Esophagus squamous epithelium (tissue), 5 donors: ENCODE data around the gene UBE3B. TPM values are rescaled to one million over a fixed set of nuclear protein-coding genes. Genes with fewer than 3 reads are reported as not detected.
"Not testable (repeated sequence)": the region's sequence is repeated elsewhere in the genome, so short reads cannot be mapped to it uniquely, and the experiment has no call there.

Experiments used
- DNase-seq: peaks from one replicate; lab custom pipeline; 2025; lab: John Stamatoyannopoulos, UW
- H3K27ac ChIP-seq, 4 donors: fragments of 200-600 bp; sonication (generic); one replicate each; pipeline ENCODE4 v1.5.1; 2016 to 2019; ENCODE audit warnings: mild to moderate bottlenecking in 1 of 4
- H3K27me3 ChIP-seq, 4 donors: fragments of 200-600 bp; sonication (generic); 1 replicate in 3 of 4; 2 replicates in 1 of 4; pipeline versions ENCODE4 v1.5.1 to v1.6.0; 2017 to 2021; ENCODE audit warnings: antibody characterized with exemption in 1 of 4
- H3K36me3 ChIP-seq, 3 donors: fragments of 200-600 bp; sonication (generic); one replicate each; pipeline ENCODE4 v1.5.1; 2016 to 2019
- H3K4me1 ChIP-seq, 3 donors: fragments of 200-600 bp; sonication (generic); one replicate each; pipeline ENCODE4 v1.5.1; 2017 to 2019
- H3K4me3 ChIP-seq, 4 donors: fragments of 200-600 bp; sonication (generic); 1 replicate in 3 of 4; 2 replicates in 1 of 4; pipeline ENCODE4 v1.5.1; 2016 to 2019; ENCODE audit warnings: mild to moderate bottlenecking in 2 of 4, moderate library complexity in 1 of 4
- H3K9me3 ChIP-seq, 3 donors: fragments of 200-600 bp; sonication (generic); one replicate each; pipeline ENCODE4 v1.5.1; 2016 to 2019
- POLR2A ChIP-seq, 4 donors: fragments of 450-650 bp; IDR thresholded peaks; one replicate each; pipeline ENCODE4 v1.6.1; 2017; ENCODE audit warnings: antibody characterized with exemption in 4 of 4, mild to moderate bottlenecking in 4 of 4, moderate library complexity in 3 of 4
- WGBS, 2 donors: methylation state at CpG; one replicate each; pipeline ENCODE4 v1.1.5; 2018; 5-methylcytosine and 5-hydroxymethylcytosine counted together
- intact Hi-C: fragments of 100-400 bp; cut with DNase I; formaldehyde crosslinking; loops from one replicate; pipeline ENCODE4 v1.15.0; 2022
- total RNA-seq, 4 donors: library from RNA; depleted of rRNA; stranded (reverse); fragments of >200 nt; gene quantifications; one replicate each; pipeline ENCODE4 v1.1.0, GENCODE V29; 2016
- TF ChIP-seq, protein P1 (sequence below), 6 experiments: fragments of 450-650 bp in 4 of 6; fragments of 200-600 bp in 2 of 6; sonication (generic) in 2 of 6; IDR thresholded peaks; one replicate each; pipeline ENCODE4 v1.5.1; 2016 to 2019; ENCODE audit warnings: antibody characterized with exemption in 6 of 6, mild to moderate bottlenecking in 4 of 6, moderate library complexity in 4 of 6
- donor health status: DM: yes; HTN: yes; CAD: no.

The UBE3B gene
- total RNA-seq, 4 donors from 2014 or later, result 31.7 to 48.7 (median 37.6) TPM

DNA sequence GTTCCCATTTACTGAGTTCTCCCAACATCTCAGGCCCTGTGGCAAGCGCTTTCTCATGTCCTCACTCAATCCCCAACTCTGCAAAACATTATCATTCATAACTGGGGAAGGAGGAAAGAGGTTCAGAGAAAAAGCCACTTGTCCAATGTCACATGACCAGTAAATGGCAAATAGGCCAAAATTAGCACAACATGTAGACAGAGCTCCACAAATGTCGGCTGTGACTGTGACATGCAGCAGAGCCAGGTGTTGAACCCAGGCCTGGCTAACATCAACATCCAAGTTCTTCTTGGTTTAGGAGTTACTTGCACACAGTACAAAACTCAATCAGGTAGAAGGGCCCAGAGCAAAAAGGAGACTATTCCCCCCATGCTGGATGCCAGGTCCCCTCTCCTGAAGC lies 11.1 kb upstream of the UBE3B start:
- WGBS, 2 donors, result 79 to 91% methylated on average over 2 of the region's 2 CpGs
- no peak for TF ChIP-seq POLR2A (IDR thresholded peaks at IDR 0.05)
- TF ChIP-seq, protein P1, sequence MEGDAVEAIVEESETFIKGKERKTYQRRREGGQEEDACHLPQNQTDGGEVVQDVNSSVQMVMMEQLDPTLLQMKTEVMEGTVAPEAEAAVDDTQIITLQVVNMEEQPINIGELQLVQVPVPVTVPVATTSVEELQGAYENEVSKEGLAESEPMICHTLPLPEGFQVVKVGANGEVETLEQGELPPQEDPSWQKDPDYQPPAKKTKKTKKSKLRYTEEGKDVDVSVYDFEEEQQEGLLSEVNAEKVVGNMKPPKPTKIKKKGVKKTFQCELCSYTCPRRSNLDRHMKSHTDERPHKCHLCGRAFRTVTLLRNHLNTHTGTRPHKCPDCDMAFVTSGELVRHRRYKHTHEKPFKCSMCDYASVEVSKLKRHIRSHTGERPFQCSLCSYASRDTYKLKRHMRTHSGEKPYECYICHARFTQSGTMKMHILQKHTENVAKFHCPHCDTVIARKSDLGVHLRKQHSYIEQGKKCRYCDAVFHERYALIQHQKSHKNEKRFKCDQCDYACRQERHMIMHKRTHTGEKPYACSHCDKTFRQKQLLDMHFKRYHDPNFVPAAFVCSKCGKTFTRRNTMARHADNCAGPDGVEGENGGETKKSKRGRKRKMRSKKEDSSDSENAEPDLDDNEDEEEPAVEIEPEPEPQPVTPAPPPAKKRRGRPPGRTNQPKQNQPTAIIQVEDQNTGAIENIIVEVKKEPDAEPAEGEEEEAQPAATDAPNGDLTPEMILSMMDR (IDR thresholded peaks at IDR 0.05), result no peak
- no peak for DNase-seq
- no peaks in the 10 kb centered on the region for H3K27me3 ChIP-seq
- H3K36me3 ChIP-seq, result peaks cover 12 to 64% (median 13%) of the 10 kb centered on the region in 3 donors
- H3K27ac ChIP-seq, result peak overlapping the region in 3 of 4 donors; percentile 24 to 98 (median 68)
- intact Hi-C loops, result no loop called here
- H3K4me1 ChIP-seq, result peaks cover 35 to 99% (median 77%) of the 10 kb centered on the region in 3 donors
- H3K9me3 ChIP-seq, result no peaks in the 10 kb centered on the region
- H3K4me3 ChIP-seq, result no peak overlapping the region

DNA sequence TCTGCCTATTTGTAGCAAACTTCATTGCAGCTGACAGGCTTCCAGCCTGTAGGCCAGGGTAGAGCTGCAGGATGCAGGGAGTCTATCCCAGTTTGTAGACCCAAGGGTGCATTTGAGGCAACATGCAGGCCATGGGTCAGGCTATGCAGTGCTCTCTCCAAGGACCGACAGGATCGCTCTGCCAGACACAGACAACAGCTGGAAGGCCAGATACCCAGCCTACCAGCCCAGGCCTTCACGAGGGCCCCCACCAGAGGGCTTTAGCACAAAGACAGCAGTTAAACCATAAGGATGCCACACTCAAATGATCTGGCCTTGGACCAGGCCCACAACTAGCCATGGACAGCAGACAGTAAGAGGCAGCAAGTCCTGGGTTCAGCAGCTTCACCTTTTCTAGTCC lies 10.6 kb upstream of the UBE3B start:
- 100% methylated on average over 1 of the region's 3 CpGs; no CpG with 5 or more reads in 1 of the 2 donors for WGBS, 2 donors
- no peak overlapping the region for H3K4me3 ChIP-seq

DNA sequence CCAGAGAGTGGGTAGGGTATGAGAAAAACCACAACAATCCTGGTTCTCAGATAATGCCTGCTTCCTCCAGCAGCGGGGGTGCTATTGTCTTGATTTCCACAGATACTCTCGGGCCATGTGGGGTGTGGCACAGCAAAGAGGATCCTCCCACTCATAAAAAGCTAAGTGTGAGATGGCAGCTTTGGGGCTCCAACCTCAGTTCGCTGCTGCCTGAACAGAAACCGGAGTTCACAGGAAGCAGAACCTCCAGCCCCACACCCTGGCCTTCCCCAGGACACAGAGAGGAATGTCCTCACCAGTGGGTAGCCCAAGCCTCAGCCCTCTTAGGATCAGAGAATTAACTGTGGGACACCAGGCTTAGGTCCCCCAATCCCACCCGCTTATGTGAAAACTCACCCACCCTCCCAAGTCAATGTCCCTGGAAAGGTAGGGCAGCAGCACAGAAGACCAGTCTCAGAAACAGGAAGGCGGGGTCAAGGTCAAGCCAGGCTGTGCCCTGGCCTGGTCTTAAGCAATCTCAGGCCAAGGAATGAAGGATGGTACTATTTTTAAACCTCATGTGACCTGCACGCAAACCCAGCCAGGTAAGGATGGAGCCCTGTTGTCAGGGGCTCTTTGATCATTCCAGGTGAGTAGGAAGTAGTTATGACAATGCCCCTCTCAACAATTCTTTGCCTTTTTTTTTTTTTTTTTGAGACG lies 9.3 kb upstream of the UBE3B start:
- Histone ChIP-seq H3K9me3 (no peaks in the 10 kb centered on the region), H3K36me3 (peaks cover 12 to 74% (median 13%) of the 10 kb centered on the region in 3 donors), H3K27me3 (no peaks in the 10 kb centered on the region), H3K27ac (peak overlapping the region; percentile 12 to 98 (median 46)), H3K4me1 (peaks cover 17 to 94% (median 65%) of the 10 kb centered on the region in 3 donors), H3K4me3 (no peak overlapping the region)
- no peak for DNase-seq
- no peak for TF ChIP-seq POLR2A (IDR thresholded peaks at IDR 0.05)
- TF ChIP-seq, protein P1 (IDR thresholded peaks at IDR 0.05), result no peak
- WGBS, 2 donors, result 67 to 74% methylated on average over 5 to 6 of the region's 8 CpGs
- intact Hi-C loops, result no loop called here

More for the DNA sequence above, 10.6 kb upstream of the UBE3B start:
- H3K27me3 ChIP-seq, result no peaks in the 10 kb centered on the region
- no peaks in the 10 kb centered on the region for H3K9me3 ChIP-seq
- no peak for TF ChIP-seq POLR2A (IDR thresholded peaks at IDR 0.05)
- TF ChIP-seq, protein P1 (IDR thresholded peaks at IDR 0.05), result no peak
- peaks cover 12 to 67% (median 13%) of the 10 kb centered on the region in 3 donors for H3K36me3 ChIP-seq
- H3K27ac ChIP-seq, result peak overlapping the region; percentile 0 to 98 (median 46)
- intact Hi-C loops, result no loop called here
- DNase-seq, result no peak
- H3K4me1 ChIP-seq, result peaks cover 30 to 97% (median 74%) of the 10 kb centered on the region in 3 donors

DNA sequence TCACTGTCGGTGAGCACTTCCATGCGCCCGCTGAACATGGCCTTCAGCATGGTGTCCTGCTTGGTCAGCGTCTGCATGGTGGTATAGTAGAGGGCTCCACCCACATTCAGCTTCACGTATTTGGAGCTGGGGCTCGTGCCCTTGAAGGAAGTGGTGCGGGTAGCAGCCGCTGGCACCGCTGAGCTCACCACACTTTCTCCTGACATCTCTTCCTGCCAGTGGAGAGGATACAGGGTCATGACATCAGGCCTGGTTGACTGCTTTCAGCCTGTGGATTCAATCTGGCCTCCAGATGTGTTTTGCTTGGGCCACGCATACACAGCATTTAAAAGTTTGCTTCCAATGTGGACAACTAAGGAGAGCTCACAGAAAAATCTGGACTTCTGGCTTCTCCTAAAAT lies 7.9 kb upstream of the UBE3B start:
- 57 to 85% methylated on average over 5 to 6 of the region's 10 CpGs for WGBS, 2 donors
- no peak overlapping the region for H3K4me3 ChIP-seq
- TF ChIP-seq, protein P1 (IDR thresholded peaks at IDR 0.05), result no peak
- no peak for TF ChIP-seq POLR2A (IDR thresholded peaks at IDR 0.05)
- no peaks in the 10 kb centered on the region for H3K27me3 ChIP-seq
- intact Hi-C loops, result no loop called here
- H3K9me3 ChIP-seq, result no peaks in the 10 kb centered on the region
- peaks cover 5 to 94% (median 56%) of the 10 kb centered on the region in 3 donors for H3K4me1 ChIP-seq
- H3K27ac ChIP-seq, result peak overlapping the region; percentile 15 to 23 (median 20)
- DNase-seq, result no peak
- peaks cover 12 to 86% (median 13%) of the 10 kb centered on the region in 3 donors for H3K36me3 ChIP-seq

DNA sequence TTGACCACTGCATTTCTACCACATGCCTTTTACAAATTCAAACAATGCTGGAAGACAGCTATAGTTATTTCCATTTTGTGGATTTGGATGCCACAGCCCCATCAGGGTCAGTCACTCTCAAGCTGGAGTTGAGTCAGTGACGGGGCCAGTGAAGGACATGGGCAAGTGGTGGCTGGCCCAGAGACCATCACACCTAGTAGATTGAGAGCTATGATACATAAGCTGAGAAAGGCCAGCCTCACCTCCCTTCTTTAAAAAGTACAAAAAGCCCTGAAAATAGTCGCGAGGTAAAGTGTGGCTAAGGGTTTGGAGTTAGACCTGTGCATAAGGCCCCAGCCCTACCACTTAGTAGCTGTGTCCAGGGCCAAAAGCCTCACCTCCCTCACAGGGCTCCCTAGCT lies 4.4 kb upstream of the UBE3B start:
- Histone ChIP-seq H3K27me3 (no peaks in the 10 kb centered on the region), H3K9me3 (no peaks in the 10 kb centered on the region), H3K4me1 (peaks cover 8 to 84% (median 48%) of the 10 kb centered on the region in 3 donors), H3K36me3 (peaks cover 3 to 53% (median 12%) of the 10 kb centered on the region in 3 donors), H3K4me3 (no peak overlapping the region), H3K27ac (peak overlapping the region in 1 of 4 donors; percentile 7)
- DNase-seq, result no peak
- TF ChIP-seq, protein P1 (IDR thresholded peaks at IDR 0.05), result no peak
- TF ChIP-seq POLR2A (IDR thresholded peaks at IDR 0.05), result no peak
- 100% methylated on average over 2 of the region's 3 CpGs for WGBS, 2 donors
- intact Hi-C loops, result no loop called here

DNA sequence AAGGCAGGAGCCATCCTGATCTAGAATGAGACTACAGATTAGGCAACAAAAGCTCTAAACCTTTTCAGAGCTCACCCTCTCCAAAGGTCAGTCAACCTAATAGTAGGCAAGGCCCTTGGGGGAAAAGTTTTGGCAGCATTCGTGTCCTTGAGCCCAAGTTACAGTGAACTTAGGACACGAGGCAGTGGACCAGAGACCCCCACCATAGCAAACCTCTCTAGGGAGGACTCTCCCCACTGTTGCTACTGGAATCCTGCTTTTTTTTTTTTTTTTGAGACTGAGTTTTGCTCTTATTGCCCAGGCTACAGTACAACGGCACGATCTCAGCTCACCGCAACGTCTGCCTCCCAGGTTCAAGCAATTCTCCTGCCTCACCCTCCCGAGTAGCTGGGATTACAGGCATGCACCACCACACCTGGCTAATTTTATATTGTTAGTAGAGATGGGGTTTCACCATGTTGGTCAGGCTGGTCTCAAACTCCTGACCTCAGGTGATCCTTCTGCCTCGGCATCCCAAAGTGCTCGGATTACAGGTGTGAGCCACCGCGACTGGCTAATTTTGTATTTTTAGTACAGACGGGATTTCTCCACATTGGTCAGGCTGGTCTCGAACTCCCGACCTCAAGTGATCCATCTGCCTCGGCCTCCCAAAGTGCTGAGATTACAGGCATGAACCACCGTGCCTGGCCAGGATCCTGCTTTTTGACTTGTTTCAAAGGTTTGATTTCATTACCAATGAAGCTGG lies 3.7 kb upstream of the UBE3B start:
- 87 to 93% methylated on average over 12 to 16 of the region's 16 CpGs for WGBS, 2 donors
- H3K27ac ChIP-seq, H3K27me3 ChIP-seq, H3K9me3 ChIP-seq, DNase-seq, H3K4me3 ChIP-seq, intact Hi-C loops: not testable (repeated sequence)
- peaks cover 14 to 85% (median 51%) of the 10 kb centered on the region in 3 donors for H3K4me1 ChIP-seq
- peaks cover 0 to 46% (median 12%) of the 10 kb centered on the region in 3 donors for H3K36me3 ChIP-seq
